CD4-positive, alpha-beta T cell treated with Interleukin-15 for 1 hour (primary cell): ENCODE data around the gene PRKACA.
A peak's percentile ranks its signal among the peaks of the same experiment; 100 is the strongest.

Experiments used
- DNase-seq: peaks from one replicate; pipeline ENCODE4 v3.0.0-alpha.2; 2020

Gene PRKACA

GRCh38 chr19:14116525-14116917, 1.0 kb downstream of the PRKACA start:
- DNase-seq = no peak

DNA sequence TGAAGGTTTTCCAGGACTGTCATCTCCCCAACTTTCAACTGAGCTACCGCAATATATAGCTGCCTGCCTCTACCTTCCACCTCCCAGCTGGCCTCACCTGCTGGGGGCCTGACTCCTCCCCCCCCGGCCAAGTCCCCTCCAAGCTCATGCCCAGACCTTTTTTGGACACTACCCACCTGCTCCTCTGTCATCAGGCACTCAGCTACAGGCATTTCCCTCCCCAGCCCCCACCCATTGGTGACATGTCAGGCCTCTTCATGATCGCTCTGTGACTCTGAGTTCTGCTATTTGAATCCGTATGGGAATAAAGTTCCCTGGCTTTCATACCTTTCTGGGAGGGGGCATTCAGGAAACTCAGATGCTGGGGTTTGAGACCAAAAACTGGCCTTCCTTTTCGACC, 1.8 kb downstream of the PRKACA start:
- no peak for DNase-seq

DNA sequence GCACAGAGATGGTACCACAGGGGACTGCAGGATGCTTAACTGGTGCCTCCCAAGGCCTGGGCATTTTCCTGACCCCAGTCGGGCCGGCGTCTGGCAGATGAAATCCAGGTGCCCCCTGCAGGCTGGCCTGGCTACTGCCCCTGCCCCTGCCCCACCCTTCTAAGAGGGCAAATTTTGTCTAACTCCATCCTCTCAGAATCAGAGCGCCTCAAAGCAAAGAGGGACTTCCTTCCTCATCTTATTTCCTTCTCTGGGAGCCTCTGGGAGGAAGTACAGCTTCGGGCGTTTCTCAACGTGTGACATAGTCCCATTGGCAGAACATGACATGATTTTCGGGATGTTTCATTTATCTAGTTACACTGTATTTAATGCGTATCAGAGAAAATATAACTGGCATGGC, 2.7 kb downstream of the PRKACA start:
- DNase-seq = peak; percentile 71

- no peak for DNase-seq
These were observed 3.1 kb downstream of the PRKACA start for GRCh38 chr19:14114439-14114838.

DNA sequence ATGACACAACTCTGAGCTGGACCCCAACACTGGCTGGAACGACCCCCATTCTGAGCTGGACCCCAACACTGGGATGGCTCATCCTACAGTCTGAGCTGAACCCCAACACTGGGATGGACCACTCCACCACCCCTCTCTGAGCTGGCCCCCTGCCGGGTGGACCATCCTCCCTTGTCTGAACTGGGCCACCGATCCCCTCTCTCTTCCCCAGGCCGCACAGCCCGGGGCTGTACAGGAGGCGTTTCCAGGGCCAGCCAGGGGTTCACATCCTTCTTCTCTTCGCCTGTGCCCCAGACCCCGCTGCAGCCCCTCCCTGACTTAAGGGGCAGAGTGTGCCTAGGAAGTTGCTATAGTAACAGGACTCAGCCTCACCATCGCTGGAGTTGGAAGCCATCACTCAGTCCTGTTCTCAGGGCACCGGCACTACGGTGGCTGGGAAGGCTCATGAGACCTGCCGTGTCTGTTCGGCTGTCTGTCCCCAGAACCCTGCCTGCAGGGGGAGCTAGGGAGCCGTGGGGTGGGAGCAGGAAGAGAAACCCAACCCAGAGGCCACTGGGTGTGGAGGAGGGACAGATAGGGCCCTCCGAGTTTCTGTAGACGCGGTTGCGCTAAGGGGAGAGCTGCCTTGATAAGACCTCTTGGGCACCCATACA, 3.7 kb downstream of the PRKACA start:
- peak; percentile 55 for DNase-seq

GRCh38 chr19:14112809-14113385, 4.7 kb downstream of the PRKACA start:
- no peak for DNase-seq

GRCh38 chr19:14112051-14112808, 5.3 kb downstream of the PRKACA start:
- no peak for DNase-seq

GRCh38 chr19:14111486-14111885, 6.1 kb downstream of the PRKACA start:
- no peak for DNase-seq

DNA sequence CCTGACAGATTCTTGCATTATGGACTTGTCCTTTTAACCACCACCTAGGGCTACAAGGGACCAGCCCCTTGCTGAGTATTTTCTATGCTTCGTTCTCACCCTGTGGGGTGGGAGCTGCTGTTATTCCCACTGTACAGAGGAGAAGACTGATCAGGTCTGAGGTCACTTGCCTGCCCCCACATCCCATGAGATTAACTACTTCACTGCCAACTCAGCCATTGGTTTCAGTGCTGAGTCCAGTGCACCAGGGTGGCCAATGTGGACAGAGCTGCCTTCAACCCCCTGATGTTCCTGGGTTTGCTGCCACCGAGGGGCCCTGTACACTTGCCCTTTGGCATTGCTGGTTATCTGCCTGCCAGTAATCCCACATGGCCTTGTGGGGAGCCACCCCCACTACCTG, 6.9 kb downstream of the PRKACA start:
- no peak for DNase-seq

- no peak for DNase-seq
These were observed 9.7 kb downstream of the PRKACA start for GRCh38 chr19:14107581-14108461.

GRCh38 chr19:14106840-14107239, 10.7 kb downstream of the PRKACA start:
- no peak for DNase-seq

DNA sequence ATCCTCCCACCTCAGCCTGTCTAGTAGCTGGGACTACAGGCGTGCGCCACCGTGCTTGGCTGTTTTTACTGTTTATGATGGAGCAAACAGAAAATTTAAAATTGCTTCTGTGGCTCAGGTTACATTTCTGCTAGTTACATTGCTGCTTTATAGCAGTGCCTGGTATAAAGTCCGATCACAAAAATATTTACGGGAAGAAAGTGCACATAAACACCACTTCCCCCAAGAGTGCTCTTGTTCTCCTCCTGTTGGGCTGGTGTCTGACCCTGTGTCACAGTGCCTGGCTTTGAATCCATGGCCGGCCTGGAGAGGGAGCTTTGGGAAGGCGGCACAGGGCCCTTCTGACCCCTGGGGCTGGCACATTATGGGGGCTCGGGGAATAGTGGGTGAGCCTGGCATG, 11.9 kb downstream of the PRKACA start:
- no peak for DNase-seq

GRCh38 chr19:14103310-14103709, 14.3 kb downstream of the PRKACA start:
- DNase-seq = no peak

DNA sequence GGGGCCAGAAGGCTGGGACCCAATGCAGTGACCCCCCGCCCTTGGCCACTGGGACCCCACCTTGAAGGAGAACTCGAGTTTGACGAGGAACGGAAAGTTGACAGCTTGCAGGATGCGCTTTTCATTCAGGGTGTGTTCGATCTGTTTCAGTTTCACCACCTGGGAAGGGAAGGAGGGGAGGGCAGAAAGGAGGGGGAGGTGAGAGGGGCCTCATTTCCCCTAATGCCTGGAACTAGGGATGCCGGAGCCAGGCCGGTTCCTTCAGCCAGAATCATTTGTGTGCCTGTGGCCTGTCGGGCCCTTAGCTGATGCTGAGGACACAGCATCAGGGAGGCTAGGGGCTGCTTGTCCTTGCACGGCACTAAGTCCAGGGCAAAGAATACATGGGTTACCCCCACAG, 14.8 kb downstream of the PRKACA start:
- DNase-seq = no peak

DNA sequence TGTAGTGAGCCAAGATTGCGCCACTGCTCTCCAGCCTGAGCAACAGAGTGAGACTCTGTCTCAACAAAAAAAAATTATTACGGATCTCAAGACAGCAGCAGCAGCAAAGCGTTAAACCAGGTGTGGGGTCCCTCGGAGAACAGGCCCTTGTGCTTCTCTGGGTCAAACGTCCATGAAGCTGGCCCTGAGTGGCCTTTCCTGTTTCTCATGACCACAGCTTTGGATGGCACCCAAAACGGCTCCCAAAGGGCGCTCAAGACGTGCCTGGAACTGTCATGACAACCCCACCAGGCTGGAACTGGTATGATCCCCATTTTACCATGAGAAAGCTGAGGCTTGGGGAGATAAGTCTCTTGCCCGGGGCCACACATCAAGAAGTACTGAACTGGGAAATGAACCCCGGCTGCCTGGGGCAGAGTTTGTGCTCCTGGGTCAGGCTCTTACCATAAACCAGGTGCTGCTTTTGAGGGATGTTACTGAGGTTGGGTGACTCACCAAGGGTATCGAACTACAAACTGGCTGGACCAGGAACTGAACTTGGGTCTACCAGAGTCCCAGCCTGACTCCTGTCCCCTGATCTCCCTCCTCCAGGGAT, 15.4 kb downstream of the PRKACA start:
- no peak for DNase-seq

GRCh38 chr19:14101003-14101545, 16.5 kb downstream of the PRKACA start:
- no peak for DNase-seq

DNA sequence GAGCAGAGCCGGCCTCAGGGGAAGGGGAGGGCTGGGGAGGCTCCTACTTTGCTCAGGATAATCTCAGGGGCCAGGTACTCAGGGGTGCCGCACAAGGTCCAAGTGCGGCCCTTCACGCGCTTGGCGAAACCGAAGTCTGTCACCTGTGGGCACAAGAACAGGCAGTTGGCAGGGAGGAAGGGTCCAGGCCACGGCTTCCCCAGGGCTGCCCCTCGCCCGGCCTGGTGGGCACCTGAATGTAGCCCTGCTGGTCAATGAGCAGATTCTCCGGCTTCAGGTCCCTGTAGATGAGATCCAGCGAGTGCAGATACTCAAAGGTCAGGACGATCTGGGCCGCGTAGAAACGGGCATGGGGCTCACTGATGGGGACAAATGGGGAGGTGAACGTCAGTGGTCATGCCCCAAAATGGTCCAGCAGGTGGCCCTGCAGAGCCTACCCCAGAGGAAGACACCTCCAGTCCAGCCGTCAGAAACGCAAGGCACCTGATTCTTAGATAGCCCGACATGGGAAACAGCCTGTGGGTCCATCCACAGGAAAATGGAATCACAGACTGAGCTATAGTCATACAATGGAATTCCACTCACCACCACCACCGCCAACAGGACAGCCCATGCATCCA, 19.9 kb downstream of the PRKACA start:
- DNase-seq = no peak

GRCh38 chr19:14096272-14096992, 21.1 kb downstream of the PRKACA start:
- DNase-seq = no peak

GRCh38 chr19:14094854-14095253, 22.7 kb downstream of the PRKACA start:
- no peak for DNase-seq

DNA sequence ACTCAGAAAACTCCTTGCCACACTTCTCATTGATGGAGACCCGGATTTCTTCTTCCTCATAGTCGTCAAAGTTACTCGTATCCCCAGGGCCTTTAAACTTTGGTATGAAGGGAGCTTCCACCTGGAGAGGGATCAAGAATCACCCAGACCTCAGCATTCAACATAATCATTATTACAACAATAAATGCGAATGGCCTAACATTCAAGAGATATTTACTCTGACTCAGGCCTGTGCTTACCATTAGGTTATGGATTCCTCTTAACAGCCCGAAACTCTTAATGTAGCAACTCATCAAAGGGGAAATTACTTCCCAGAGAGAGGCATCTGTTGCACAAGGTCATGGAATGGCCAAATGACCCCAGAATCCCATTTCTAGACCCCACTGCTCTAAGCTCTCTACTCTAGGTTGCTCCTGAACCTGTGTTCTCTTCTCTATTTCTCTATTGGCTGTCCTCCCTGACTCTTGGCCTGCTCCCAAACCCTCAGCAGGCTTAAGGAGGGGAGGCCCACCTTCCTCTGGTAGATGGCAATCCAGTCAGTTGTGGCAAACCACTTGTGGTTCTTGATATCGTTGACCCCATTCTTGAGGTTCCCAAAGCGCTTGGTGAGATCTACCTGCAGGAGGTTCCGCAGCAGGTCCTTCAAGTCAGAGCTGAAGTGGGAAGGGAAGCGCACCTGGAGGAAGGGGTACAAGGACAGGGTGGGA, 24.3 kb downstream of the PRKACA start:
- DNase-seq = no peak
